ENCODE data around the gene DDX41. TPM values are rescaled to one million over a fixed set of nuclear protein-coding genes. Genes with fewer than 3 reads are reported as not detected.
"Not testable (repeated sequence)": the region's sequence is repeated elsewhere in the genome, so short reads cannot be mapped to it uniquely, and the experiment has no call there.

DDX41 gene
- total and polyA plus RNA-seq, 10 of the 15 experiments (the other 5 are each of a cell fraction or from before 2014, with no cell fraction given), result 32.7 to 215 (median 93.6) TPM

DNA sequence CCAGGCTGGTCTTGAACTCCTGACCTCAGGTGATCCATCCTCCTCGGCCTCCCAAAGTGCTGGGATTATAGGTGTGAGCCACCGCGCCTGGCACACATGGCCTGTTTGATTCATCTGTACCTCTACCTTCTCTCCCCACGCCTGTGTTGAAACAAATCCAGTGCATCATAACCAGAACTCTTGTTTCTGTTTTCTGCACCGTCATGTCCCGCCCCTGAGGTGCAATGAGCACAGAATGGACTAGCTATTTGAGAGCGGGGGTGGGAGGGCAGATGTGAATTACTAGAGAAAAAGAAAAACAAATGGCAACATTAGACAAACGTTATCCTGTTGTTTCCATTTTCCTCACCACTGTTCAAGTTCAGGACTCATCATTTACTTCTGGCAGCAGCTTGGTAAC lies 48.3 kb upstream of the DDX41 start (continued):
- no peak for TF ChIP-seq SP1 (IDR thresholded peaks at IDR 0.05; ENCODE audit: low read depth, low read length)

GRCh38 chr5:177559446-177559941 lies 42.7 kb upstream of the DDX41 start:
- H3K79me2 ChIP-seq (ENCODE audit: control insufficient read depth, insufficient read depth, low read length); H3K4me1 ChIP-seq (ENCODE audit: control insufficient read depth, insufficient read depth, low read length); in situ Hi-C loops (cut with MboI); H4K20me1 ChIP-seq (ENCODE audit: control insufficient read depth, insufficient read depth); H3K4me3 ChIP-seq; H3K27me3 ChIP-seq (replicated peaks in 1 of 2; ENCODE audit: control insufficient read depth in 2 of 2, insufficient read depth in 2 of 2, low read length in 1 of 2); ATAC-seq; CTCF ChIA-PET; BruUV-seq (replicated peaks); H3K4me2 ChIP-seq (ENCODE audit: control insufficient read depth, insufficient read depth); DNase-seq (ENCODE audit: low read depth, low spot score); SMC1A ChIA-PET (ENCODE audit: uncharacterized antibody, unreplicated experiment); POLR2A ChIA-PET; H3K27ac ChIP-seq (ENCODE audit: control insufficient read depth, insufficient read depth); intact Hi-C loops (cut with micrococcal nuclease; ENCODE audit: unreplicated experiment); H3K36me3 ChIP-seq (ENCODE audit: control insufficient read depth in 2 of 2, insufficient read depth in 2 of 2, low read length in 1 of 2); H3K9me3 ChIP-seq (replicated peaks; ENCODE audit: control insufficient read depth, insufficient read depth, low read length); H2AFZ ChIP-seq (ENCODE audit: control insufficient read depth, low read depth, low read length); FAIRE-seq; RAD21 ChIA-PET (ENCODE audit: unreplicated experiment); H3K9ac ChIP-seq (ENCODE audit: control insufficient read depth, insufficient read depth, low read length): not testable (repeated sequence)
- WGBS (ENCODE audit: insufficient coverage, insufficient replicate concordance, low lambda C conversion rate, missing lambda C conversion rate), result 77% methylated on average over 8 of the region's 8 CpGs

DNA sequence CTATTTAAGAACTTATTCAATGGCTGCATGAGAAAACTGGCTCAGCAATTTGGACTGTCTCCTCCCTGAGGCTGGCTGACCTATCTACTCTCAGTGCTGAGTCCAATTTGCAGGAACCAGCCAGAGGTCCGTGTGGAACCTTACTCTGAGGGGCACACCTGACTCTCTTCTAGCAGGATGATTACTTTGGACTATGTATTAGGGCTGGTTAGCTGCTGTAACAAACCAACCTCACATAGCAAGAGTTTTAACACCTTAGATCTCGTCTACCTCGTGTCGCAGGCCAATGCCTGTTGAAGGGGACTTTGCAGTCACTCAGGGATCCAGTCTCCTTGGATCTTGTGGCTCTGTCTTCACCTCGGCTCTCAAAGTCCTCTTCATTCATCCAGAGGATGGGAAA lies 41.0 kb upstream of the DDX41 start:
- Histone ChIP-seq H3K4me3 (no peak overlapping the region), H3K4me2 (ENCODE audit: control insufficient read depth, insufficient read depth) (no peak overlapping the region), H3K27me3 (replicated peaks in 1 of 2; ENCODE audit: control insufficient read depth in 2 of 2, insufficient read depth in 2 of 2, low read length in 1 of 2) (no peaks in the 10 kb centered on the region), H4K20me1 (ENCODE audit: control insufficient read depth, insufficient read depth) (no peaks in the 10 kb centered on the region), H3K9me3 (replicated peaks; ENCODE audit: control insufficient read depth, insufficient read depth, low read length) (no peaks in the 10 kb centered on the region; the same call in 2 of the 3 replicates), H2AFZ (ENCODE audit: control insufficient read depth, low read depth, low read length) (no peak overlapping the region), H3K4me1 (ENCODE audit: control insufficient read depth, insufficient read depth, low read length) (peaks cover 5% of the 10 kb centered on the region), H3K27ac (ENCODE audit: control insufficient read depth, insufficient read depth) (no peak overlapping the region), H3K36me3 (ENCODE audit: control insufficient read depth in 2 of 2, insufficient read depth in 2 of 2, low read length in 1 of 2) (no peaks in the 10 kb centered on the region), H3K9ac (ENCODE audit: control insufficient read depth, insufficient read depth, low read length) (no peak overlapping the region), H3K79me2 (ENCODE audit: control insufficient read depth, insufficient read depth, low read length) (peaks cover 15% of the 10 kb centered on the region)
- ChIA-PET CTCF (no interaction called here), POLR2A (no interaction called here), RAD21 (ENCODE audit: unreplicated experiment) (no interaction called here), SMC1A (ENCODE audit: uncharacterized antibody, unreplicated experiment) (interaction anchor here (1.3 kb wide), 1 partner anchor 12 kb away, joined by 3 read pairs; no protein-coding TSS in a partner anchor)
- intact Hi-C loops (cut with micrococcal nuclease; ENCODE audit: unreplicated experiment), result no loop called here
- 40% methylated on average over 5 of the region's 5 CpGs for WGBS (ENCODE audit: insufficient coverage, insufficient replicate concordance, low lambda C conversion rate, missing lambda C conversion rate)
- DNase-seq (ENCODE audit: low read depth, low spot score) (no peak), ATAC-seq (no peak), FAIRE-seq (no peak)
- in situ Hi-C loops (cut with MboI), result no loop called here
- no TSS peak for BruUV-seq (replicated peaks)
- TF ChIP-seq, protein P1, sequence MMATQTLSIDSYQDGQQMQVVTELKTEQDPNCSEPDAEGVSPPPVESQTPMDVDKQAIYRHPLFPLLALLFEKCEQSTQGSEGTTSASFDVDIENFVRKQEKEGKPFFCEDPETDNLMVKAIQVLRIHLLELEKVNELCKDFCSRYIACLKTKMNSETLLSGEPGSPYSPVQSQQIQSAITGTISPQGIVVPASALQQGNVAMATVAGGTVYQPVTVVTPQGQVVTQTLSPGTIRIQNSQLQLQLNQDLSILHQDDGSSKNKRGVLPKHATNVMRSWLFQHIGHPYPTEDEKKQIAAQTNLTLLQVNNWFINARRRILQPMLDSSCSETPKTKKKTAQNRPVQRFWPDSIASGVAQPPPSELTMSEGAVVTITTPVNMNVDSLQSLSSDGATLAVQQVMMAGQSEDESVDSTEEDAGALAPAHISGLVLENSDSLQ (IDR thresholded peaks at IDR 0.05), result no peak
- no peak for TF ChIP-seq SREBF2 (IDR thresholded peaks at IDR 0.05; ENCODE audit: low read length)
- TF ChIP-seq JUNB (IDR thresholded peaks at IDR 0.05), result no peak
- TF ChIP-seq, protein P2, sequence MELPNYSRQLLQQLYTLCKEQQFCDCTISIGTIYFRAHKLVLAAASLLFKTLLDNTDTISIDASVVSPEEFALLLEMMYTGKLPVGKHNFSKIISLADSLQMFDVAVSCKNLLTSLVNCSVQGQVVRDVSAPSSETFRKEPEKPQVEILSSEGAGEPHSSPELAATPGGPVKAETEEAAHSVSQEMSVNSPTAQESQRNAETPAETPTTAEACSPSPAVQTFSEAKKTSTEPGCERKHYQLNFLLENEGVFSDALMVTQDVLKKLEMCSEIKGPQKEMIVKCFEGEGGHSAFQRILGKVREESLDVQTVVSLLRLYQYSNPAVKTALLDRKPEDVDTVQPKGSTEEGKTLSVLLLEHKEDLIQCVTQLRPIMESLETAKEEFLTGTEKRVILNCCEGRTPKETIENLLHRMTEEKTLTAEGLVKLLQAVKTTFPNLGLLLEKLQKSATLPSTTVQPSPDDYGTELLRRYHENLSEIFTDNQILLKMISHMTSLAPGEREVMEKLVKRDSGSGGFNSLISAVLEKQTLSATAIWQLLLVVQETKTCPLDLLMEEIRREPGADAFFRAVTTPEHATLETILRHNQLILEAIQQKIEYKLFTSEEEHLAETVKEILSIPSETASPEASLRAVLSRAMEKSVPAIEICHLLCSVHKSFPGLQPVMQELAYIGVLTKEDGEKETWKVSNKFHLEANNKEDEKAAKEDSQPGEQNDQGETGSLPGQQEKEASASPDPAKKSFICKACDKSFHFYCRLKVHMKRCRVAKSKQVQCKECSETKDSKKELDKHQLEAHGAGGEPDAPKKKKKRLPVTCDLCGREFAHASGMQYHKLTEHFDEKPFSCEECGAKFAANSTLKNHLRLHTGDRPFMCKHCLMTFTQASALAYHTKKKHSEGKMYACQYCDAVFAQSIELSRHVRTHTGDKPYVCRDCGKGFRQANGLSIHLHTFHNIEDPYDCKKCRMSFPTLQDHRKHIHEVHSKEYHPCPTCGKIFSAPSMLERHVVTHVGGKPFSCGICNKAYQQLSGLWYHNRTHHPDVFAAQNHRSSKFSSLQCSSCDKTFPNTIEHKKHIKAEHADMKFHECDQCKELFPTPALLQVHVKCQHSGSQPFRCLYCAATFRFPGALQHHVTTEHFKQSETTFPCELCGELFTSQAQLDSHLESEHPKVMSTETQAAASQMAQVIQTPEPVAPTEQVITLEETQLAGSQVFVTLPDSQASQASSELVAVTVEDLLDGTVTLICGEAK (IDR thresholded peaks at IDR 0.05; ENCODE audit: borderline replicate concordance), result no peak
- TF ChIP-seq, protein P3, sequence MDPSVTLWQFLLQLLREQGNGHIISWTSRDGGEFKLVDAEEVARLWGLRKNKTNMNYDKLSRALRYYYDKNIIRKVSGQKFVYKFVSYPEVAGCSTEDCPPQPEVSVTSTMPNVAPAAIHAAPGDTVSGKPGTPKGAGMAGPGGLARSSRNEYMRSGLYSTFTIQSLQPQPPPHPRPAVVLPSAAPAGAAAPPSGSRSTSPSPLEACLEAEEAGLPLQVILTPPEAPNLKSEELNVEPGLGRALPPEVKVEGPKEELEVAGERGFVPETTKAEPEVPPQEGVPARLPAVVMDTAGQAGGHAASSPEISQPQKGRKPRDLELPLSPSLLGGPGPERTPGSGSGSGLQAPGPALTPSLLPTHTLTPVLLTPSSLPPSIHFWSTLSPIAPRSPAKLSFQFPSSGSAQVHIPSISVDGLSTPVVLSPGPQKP (IDR thresholded peaks at IDR 0.05; ENCODE audit: low read depth, low read length), result no peak
- no peak for TF ChIP-seq NFIC (IDR thresholded peaks at IDR 0.05; ENCODE audit: low read depth, low read length)

Measured in GM12878 (cell line).